Esophagus squamous epithelium (tissue), 5 donors: ENCODE measurements around the gene OR6S1. TPM values are rescaled to one million over a fixed set of nuclear protein-coding genes. Genes with fewer than 3 reads are reported as not detected.

Experiments used
- DNase-seq: peaks from one replicate; lab custom pipeline; 2025; lab: John Stamatoyannopoulos, UW
- H3K27ac ChIP-seq, 4 donors: fragments of 200-600 bp; sonication (generic); one replicate each; pipeline ENCODE4 v1.5.1; 2016 to 2019; ENCODE audit warnings: mild to moderate bottlenecking in 1 of 4
- H3K27me3 ChIP-seq, 4 donors: fragments of 200-600 bp; sonication (generic); 1 replicate in 3 of 4; 2 replicates in 1 of 4; pipeline versions ENCODE4 v1.5.1 to v1.6.0; 2017 to 2021; ENCODE audit warnings: antibody characterized with exemption in 1 of 4
- H3K36me3 ChIP-seq, 3 donors: fragments of 200-600 bp; sonication (generic); one replicate each; pipeline ENCODE4 v1.5.1; 2016 to 2019
- H3K4me1 ChIP-seq, 3 donors: fragments of 200-600 bp; sonication (generic); one replicate each; pipeline ENCODE4 v1.5.1; 2017 to 2019
- H3K4me3 ChIP-seq, 4 donors: fragments of 200-600 bp; sonication (generic); 1 replicate in 3 of 4; 2 replicates in 1 of 4; pipeline ENCODE4 v1.5.1; 2016 to 2019; ENCODE audit warnings: mild to moderate bottlenecking in 2 of 4, moderate library complexity in 1 of 4
- H3K9me3 ChIP-seq, 3 donors: fragments of 200-600 bp; sonication (generic); one replicate each; pipeline ENCODE4 v1.5.1; 2016 to 2019
- POLR2A ChIP-seq, 4 donors: fragments of 450-650 bp; IDR thresholded peaks; one replicate each; pipeline ENCODE4 v1.6.1; 2017; ENCODE audit warnings: antibody characterized with exemption in 4 of 4, mild to moderate bottlenecking in 4 of 4, moderate library complexity in 3 of 4
- WGBS, 2 donors: methylation state at CpG; one replicate each; pipeline ENCODE4 v1.1.5; 2018; 5-methylcytosine and 5-hydroxymethylcytosine counted together
- intact Hi-C: fragments of 100-400 bp; cut with DNase I; formaldehyde crosslinking; loops from one replicate; pipeline ENCODE4 v1.15.0; 2022
- total RNA-seq, 4 donors: library from RNA; depleted of rRNA; stranded (reverse); fragments of >200 nt; gene quantifications; one replicate each; pipeline ENCODE4 v1.1.0, GENCODE V29; 2016
- TF ChIP-seq, protein P1 (sequence below), 6 experiments: fragments of 450-650 bp in 4 of 6; fragments of 200-600 bp in 2 of 6; sonication (generic) in 2 of 6; IDR thresholded peaks; one replicate each; pipeline ENCODE4 v1.5.1; 2016 to 2019; ENCODE audit warnings: antibody characterized with exemption in 6 of 6, mild to moderate bottlenecking in 4 of 6, moderate library complexity in 4 of 6
- donor health status: DM: yes; HTN: yes; CAD: no.

The OR6S1 gene
- total RNA-seq, 4 donors from 2014 or later = not detected

DNA sequence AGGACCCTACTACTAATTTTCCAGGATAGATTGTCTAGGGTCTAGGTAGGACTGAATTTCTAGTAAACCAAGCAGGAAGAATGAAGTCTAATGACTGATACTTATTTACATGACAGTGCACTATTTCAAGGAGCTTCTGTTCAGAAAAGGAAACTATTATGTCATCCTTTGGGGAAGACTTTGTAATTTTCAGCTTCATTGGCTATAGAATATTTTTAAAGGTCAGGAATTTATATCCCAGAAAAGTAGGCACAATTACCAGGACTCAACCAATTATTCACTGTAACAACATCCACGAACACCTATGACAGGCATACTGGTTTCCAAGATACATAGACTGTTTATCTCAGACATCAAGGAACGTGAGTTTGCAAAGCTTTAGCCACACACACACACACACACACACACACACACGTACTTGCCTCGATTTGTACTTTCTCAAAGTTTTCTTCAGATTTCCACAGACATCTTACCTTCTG lies 23.2 kb downstream of the OR6S1 start:
- Histone ChIP-seq H3K36me3 (no peaks in the 10 kb centered on the region), H3K4me3 (no peak overlapping the region), H3K27ac (no peak overlapping the region), H3K27me3 (peaks cover 0 to 8% (median 0%) of the 10 kb centered on the region in 4 donors), H3K9me3 (no peaks in the 10 kb centered on the region), H3K4me1 (peaks cover 0 to 26% (median 0%) of the 10 kb centered on the region in 3 donors)
- no peak for DNase-seq
- 44 to 49% methylated on average over 4 of the region's 4 CpGs for WGBS, 2 donors
- TF ChIP-seq, protein P1, sequence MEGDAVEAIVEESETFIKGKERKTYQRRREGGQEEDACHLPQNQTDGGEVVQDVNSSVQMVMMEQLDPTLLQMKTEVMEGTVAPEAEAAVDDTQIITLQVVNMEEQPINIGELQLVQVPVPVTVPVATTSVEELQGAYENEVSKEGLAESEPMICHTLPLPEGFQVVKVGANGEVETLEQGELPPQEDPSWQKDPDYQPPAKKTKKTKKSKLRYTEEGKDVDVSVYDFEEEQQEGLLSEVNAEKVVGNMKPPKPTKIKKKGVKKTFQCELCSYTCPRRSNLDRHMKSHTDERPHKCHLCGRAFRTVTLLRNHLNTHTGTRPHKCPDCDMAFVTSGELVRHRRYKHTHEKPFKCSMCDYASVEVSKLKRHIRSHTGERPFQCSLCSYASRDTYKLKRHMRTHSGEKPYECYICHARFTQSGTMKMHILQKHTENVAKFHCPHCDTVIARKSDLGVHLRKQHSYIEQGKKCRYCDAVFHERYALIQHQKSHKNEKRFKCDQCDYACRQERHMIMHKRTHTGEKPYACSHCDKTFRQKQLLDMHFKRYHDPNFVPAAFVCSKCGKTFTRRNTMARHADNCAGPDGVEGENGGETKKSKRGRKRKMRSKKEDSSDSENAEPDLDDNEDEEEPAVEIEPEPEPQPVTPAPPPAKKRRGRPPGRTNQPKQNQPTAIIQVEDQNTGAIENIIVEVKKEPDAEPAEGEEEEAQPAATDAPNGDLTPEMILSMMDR (IDR thresholded peaks at IDR 0.05) = no peak
- TF ChIP-seq POLR2A (IDR thresholded peaks at IDR 0.05) = no peak
- intact Hi-C loops = loop anchor here (10.0 kb wide), 1 partner anchor 356 kb away; no protein-coding TSS in a partner anchor

DNA sequence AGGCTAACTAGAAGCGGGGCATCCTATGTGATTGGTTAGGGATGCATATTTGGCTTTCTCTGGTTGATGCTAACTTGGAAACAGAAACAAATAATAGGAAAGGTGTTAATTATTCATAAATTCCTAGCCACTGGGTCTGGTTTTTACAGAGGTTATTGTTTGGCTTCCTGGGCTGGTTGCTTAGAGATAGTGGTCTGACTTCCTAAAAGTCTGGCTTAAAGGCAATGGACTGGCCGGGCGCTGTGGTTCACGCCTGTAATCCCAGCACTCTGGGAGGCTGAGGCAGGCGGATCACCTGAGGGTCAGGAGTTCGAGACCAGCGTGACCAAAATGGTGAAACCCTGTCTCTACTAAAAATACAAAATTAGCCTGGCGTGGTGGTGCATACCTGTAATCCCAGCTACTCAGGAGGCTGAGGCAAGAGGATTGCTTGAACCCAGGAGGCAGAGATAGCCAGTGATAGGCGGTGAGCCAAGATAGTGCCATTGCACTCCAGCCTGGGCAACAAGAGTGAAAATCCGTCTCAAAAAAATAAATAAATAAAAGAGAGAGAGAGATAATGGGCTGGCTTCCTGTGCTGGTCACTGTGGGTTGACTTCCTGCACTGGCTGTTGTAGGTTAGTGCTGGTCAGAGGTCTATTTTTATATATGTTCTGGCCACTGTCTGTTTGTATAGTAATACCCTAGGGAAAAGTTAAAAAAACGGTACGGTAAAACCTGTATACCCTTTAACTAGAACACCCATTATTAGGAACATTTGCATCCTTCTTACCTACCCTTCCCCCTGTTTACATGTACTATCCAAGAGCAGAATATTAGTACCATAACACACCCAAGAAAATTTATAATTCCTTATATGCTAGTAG lies 24.1 kb downstream of the OR6S1 start:
- Histone ChIP-seq H3K4me3 (no peak overlapping the region), H3K9me3 (no peaks in the 10 kb centered on the region), H3K36me3 (no peaks in the 10 kb centered on the region), H3K27me3 (no peaks in the 10 kb centered on the region), H3K27ac (no peak overlapping the region), H3K4me1 (peaks cover 0 to 29% (median 0%) of the 10 kb centered on the region in 3 donors)
- DNase-seq = no peak
- no peak for TF ChIP-seq POLR2A (IDR thresholded peaks at IDR 0.05)
- TF ChIP-seq, protein P1 (IDR thresholded peaks at IDR 0.05) = no peak
- intact Hi-C loops = loop anchor here (10.0 kb wide), 1 partner anchor 357 kb away; no protein-coding TSS in a partner anchor
- 78 to 83% methylated on average over 9 to 12 of the region's 12 CpGs for WGBS, 2 donors

DNA sequence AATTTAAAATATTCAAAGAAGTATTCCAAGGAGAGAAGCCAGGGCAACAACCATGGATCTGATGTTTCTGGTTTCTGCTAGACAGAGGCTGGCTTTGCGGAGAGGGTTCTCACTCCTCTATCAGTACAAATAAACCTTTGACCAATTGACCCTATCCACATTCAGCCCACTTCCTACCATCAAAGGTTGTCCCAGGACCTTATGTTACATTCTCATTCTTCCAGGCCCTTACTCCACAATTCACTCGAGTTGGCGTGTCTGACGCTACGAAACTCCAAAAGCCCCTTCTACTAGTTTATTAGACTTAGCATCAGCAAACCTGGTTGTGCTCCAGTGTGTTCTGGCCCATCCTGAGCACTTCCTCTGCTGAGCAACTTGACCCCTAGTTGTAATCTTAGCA lies 25.5 kb downstream of the OR6S1 start:
- no peaks in the 10 kb centered on the region for H3K36me3 ChIP-seq
- peaks cover 0 to 34% (median 0%) of the 10 kb centered on the region in 3 donors for H3K4me1 ChIP-seq
- H3K27me3 ChIP-seq = no peaks in the 10 kb centered on the region
- H3K9me3 ChIP-seq = no peaks in the 10 kb centered on the region
- 93% methylated on average over 5 of the region's 5 CpGs for WGBS, 2 donors
- no peak overlapping the region for H3K27ac ChIP-seq
- intact Hi-C loops = loop anchor here (10.0 kb wide), 1 partner anchor 359 kb away; no protein-coding TSS in a partner anchor
- TF ChIP-seq, protein P1 (IDR thresholded peaks at IDR 0.05) = no peak
- no peak for TF ChIP-seq POLR2A (IDR thresholded peaks at IDR 0.05)
- DNase-seq = no peak
- no peak overlapping the region for H3K4me3 ChIP-seq

DNA sequence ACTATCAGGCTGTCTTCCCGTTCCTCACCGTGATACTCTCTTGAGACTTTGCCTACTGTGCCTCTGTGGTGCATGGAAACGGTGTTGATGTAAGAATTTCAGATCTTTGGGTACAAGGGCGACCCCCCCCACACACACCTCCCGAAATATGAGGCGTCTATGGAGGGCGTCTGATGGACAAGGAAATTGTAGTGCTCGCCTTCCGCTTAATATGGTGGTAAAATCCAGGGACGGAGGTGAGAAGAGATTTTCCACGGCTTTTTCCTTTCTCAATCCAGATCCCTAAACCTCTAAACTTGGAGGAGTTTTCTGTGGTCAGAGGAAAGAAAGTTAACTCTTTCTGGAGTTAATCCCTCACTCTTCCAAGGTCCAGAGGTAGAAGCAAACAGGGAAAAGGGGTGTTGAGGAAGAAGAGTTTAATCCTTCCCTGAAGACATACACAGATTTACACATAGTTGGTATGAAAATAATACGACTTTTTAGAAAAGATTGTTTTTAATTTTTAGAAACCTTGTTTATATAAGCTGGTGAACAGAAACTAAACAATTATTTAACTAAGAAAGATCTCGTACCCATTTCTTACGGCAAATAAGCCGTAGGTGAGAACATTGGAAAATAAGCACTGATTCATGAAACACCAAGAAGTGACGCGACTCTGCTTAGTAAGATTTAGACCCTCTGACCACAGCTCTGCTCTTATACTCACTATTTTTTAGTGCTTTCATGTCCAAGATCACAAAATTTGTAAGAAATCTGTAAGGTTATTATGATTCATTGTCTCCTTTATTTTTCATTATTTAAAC lies 27.3 kb downstream of the OR6S1 start:
- Histone ChIP-seq H3K4me3 (peak overlapping the region; percentile 24 to 67 (median 44)), H3K36me3 (no peaks in the 10 kb centered on the region), H3K27me3 (no peaks in the 10 kb centered on the region), H3K9me3 (no peaks in the 10 kb centered on the region), H3K4me1 (peaks cover 0 to 45% (median 6%) of the 10 kb centered on the region in 3 donors), H3K27ac (peak overlapping the region; percentile 35 to 88 (median 78))
- 18 to 23% methylated on average over 17 of the region's 17 CpGs for WGBS, 2 donors
- TF ChIP-seq, protein P1 (IDR thresholded peaks at IDR 0.05) = no peak
- no peak for TF ChIP-seq POLR2A (IDR thresholded peaks at IDR 0.05)
- intact Hi-C loops = loop anchor here (5.0 to 10.0 kb wide), 2 partner anchors 272 to 361 kb away; partner anchors contain the start of gene PARP2
- DNase-seq = no peak
